IMR-90 (cell line): Measurements from ENCODE around the gene AGPS.

ENCODE experiments used
- BHLHE40 ChIP-seq: fragments of 150-350 bp; IDR thresholded peaks from 2 replicates; pipeline ENCODE4 v1.6.1; 2016; ENCODE audit warnings: mild to moderate bottlenecking, low read depth, low read length
- FOS ChIP-seq: fragments of 150-350 bp; IDR thresholded peaks from 2 replicates; pipeline ENCODE4 v1.6.1; 2016; ENCODE audit warnings: low read depth, low read length
- MAZ ChIP-seq: IDR thresholded peaks from 2 replicates; pipeline ENCODE4 v1.6.1; 2012; ENCODE audit warnings: low read depth, mild to moderate bottlenecking, low read length, improper control_type of control experiment, moderate library complexity, borderline replicate concordance
- MXI1 ChIP-seq: IDR thresholded peaks from 2 replicates; pipeline ENCODE4 v1.6.1; 2012; ENCODE audit warnings: low read depth, mild to moderate bottlenecking, low read length, moderate library complexity, borderline replicate concordance
- NFE2L2 ChIP-seq: fragments of 150-350 bp; IDR thresholded peaks from 2 replicates; pipeline ENCODE4 v1.6.1; 2016; ENCODE audit warnings: low read depth, mild to moderate bottlenecking, low read length
- POLR2A ChIP-seq: IDR thresholded peaks from 2 replicates; pipeline ENCODE4 v1.6.1; 2012; ENCODE audit warnings: mild to moderate bottlenecking, low read depth, low read length
- RAD21 ChIP-seq: IDR thresholded peaks from 2 replicates; pipeline ENCODE4 v1.6.1; 2012; ENCODE audit warnings: low read length, improper control_type of control experiment
- TF ChIP-seq, protein P1 (sequence below): conservative IDR thresholded peaks from 2 replicates; pipeline ENCODE4 v1.5.1; 2012; ENCODE audit warnings: mild to moderate bottlenecking, low read depth, low read length, improper control_type of control experiment

GRCh38 chr2:177455187-177455586 is 62.6 kb downstream of the AGPS start:
- TF ChIP-seq, protein P1, sequence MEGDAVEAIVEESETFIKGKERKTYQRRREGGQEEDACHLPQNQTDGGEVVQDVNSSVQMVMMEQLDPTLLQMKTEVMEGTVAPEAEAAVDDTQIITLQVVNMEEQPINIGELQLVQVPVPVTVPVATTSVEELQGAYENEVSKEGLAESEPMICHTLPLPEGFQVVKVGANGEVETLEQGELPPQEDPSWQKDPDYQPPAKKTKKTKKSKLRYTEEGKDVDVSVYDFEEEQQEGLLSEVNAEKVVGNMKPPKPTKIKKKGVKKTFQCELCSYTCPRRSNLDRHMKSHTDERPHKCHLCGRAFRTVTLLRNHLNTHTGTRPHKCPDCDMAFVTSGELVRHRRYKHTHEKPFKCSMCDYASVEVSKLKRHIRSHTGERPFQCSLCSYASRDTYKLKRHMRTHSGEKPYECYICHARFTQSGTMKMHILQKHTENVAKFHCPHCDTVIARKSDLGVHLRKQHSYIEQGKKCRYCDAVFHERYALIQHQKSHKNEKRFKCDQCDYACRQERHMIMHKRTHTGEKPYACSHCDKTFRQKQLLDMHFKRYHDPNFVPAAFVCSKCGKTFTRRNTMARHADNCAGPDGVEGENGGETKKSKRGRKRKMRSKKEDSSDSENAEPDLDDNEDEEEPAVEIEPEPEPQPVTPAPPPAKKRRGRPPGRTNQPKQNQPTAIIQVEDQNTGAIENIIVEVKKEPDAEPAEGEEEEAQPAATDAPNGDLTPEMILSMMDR = no peak
- TF ChIP-seq RAD21 (no peak), BHLHE40 (no peak), POLR2A (no peak), FOS (no peak), MXI1 (no peak), MAZ (no peak), NFE2L2 (no peak)
